GM23338 (cell line): ENCODE results near the gene ZNF333. TPM values are rescaled to one million over a fixed set of nuclear protein-coding genes. Genes with fewer than 3 reads are reported as not detected.

Source experiments
- ATAC-seq: fragments of 200-7000 bp; cut with Tn5 transposase; 3 replicates; pipeline ENCODE4 v1.9.1; 2020
- DNase-seq: peaks from one replicate; pipeline ENCODE4 v3.0.0-alpha.2; 2015; ENCODE audit warnings: low spot score
- H2AFZ ChIP-seq: fragments of 200-600 bp; sonication (generic); 2 replicates; pipeline ENCODE4 v1.8.0; 2016; ENCODE audit warnings: antibody characterized with exemption, mild to moderate bottlenecking, moderate library complexity
- H3F3A ChIP-seq: fragments of 200-600 bp; sonication (generic); replicated peaks from 2 replicates; pipeline ENCODE4 v1.8.0; 2017; ENCODE audit warnings: antibody characterized with exemption, mixed run types, low read depth
- H3K27ac ChIP-seq: fragments of 200-600 bp; sonication (generic); 2 replicates; pipeline ENCODE4 v1.6.1; 2016; ENCODE audit warnings: low read depth
- H3K27me3 ChIP-seq: fragments of 200-600 bp; sonication (generic); 2 replicates; pipeline ENCODE4 v1.8.0; 2016; ENCODE audit warnings: mild to moderate bottlenecking, mixed run types, moderate library complexity; ENCODE audit not compliant: insufficient read depth
- H3K36me3 ChIP-seq: fragments of 200-600 bp; sonication (generic); 2 replicates; pipeline ENCODE4 v1.8.0; 2016; ENCODE audit warnings: mild to moderate bottlenecking; ENCODE audit not compliant: insufficient read depth
- H3K4me1 ChIP-seq: fragments of 200-600 bp; sonication (generic); 2 replicates; pipeline ENCODE4 v1.8.0; 2016; ENCODE audit warnings: mild to moderate bottlenecking, moderate library complexity; ENCODE audit not compliant: insufficient read depth
- H3K4me2 ChIP-seq: fragments of 200-600 bp; sonication (generic); 2 replicates; pipeline ENCODE4 v1.7.1; 2017; ENCODE audit warnings: mixed run types
- H3K4me3 ChIP-seq: fragments of 200-600 bp; sonication (generic); 2 replicates; pipeline ENCODE4 v1.6.1; 2016; ENCODE audit warnings: mixed run types
- H3K79me2 ChIP-seq: fragments of 200-600 bp; sonication (generic); replicated peaks from 2 replicates; pipeline ENCODE4 v1.8.0; 2017; ENCODE audit warnings: mild to moderate bottlenecking; ENCODE audit not compliant: insufficient read depth
- H3K9me2 ChIP-seq: fragments of 200-600 bp; sonication (generic); 2 replicates; pipeline ENCODE4 v1.8.0; 2017; ENCODE audit not compliant: insufficient read depth
- H4K20me1 ChIP-seq: fragments of 200-600 bp; sonication (generic); replicated peaks from 2 replicates; pipeline ENCODE4 v1.8.0; 2017; ENCODE audit warnings: mild to moderate bottlenecking; ENCODE audit not compliant: insufficient read depth
- H3K27ac Mint-ChIP-seq: 2 replicates; pipeline ENCODE4 v1.8.0; 2020; ENCODE audit warnings: inconsistent platforms, mild to moderate bottlenecking, moderate library complexity, mixed read lengths
- H3K27me3 Mint-ChIP-seq: 3 replicates; pipeline ENCODE4 v1.8.0; 2022; ENCODE audit warnings: low read depth, mild to moderate bottlenecking, moderate library complexity, mixed read lengths, inconsistent platforms; ENCODE audit not compliant: insufficient read depth, poor library complexity
- H3K36me3 Mint-ChIP-seq: 3 replicates; pipeline ENCODE4 v1.8.0; 2021; ENCODE audit warnings: low read depth, mild to moderate bottlenecking, inconsistent platforms, moderate library complexity, mixed read lengths
- H3K4me1 Mint-ChIP-seq: 3 replicates; pipeline ENCODE4 v1.8.0; 2020; ENCODE audit warnings: mild to moderate bottlenecking, inconsistent platforms, mixed read lengths
- H3K4me3 Mint-ChIP-seq: 3 replicates; pipeline ENCODE4 v1.8.0; 2021; ENCODE audit warnings: moderate library complexity, mild to moderate bottlenecking, inconsistent platforms, mixed read lengths
- H3K9me3 Mint-ChIP-seq: 3 replicates; pipeline ENCODE4 v1.8.0; 2020; ENCODE audit warnings: moderate library complexity, mild to moderate bottlenecking, inconsistent platforms, mixed read lengths
- EZH2 ChIP-seq: fragments of 200-600 bp; sonication (generic); IDR thresholded peaks from one replicate; pipeline ENCODE4 v1.8.0; 2017; ENCODE audit warnings: antibody characterized with exemption, mild to moderate bottlenecking, low read depth; ENCODE audit not compliant: unreplicated experiment
- EZH2phosphoT487 ChIP-seq: fragments of 200-600 bp; sonication (generic); IDR thresholded peaks from one replicate; pipeline ENCODE4 v1.8.1; 2018; ENCODE audit warnings: antibody characterized with exemption; ENCODE audit not compliant: unreplicated experiment
- JUNB ChIP-seq: IDR thresholded peaks from one replicate; pipeline ENCODE4 v1.6.1; 2016; ENCODE audit warnings: antibody characterized with exemption; ENCODE audit not compliant: unreplicated experiment
- NANOG ChIP-seq: IDR thresholded peaks from 2 replicates; pipeline ENCODE4 v1.6.1; 2016; ENCODE audit warnings: antibody characterized with exemption, borderline replicate concordance
- POLR2AphosphoS5 ChIP-seq: IDR thresholded peaks from 2 replicates; pipeline ENCODE4 v1.6.1; 2016; ENCODE audit warnings: antibody characterized with exemption, low read depth
- STAT1 ChIP-seq: IDR thresholded peaks from one replicate; pipeline ENCODE4 v1.6.1; 2016; ENCODE audit warnings: antibody characterized with exemption; ENCODE audit not compliant: unreplicated experiment
- ZNF114 ChIP-seq: fragments of 250-450 bp; sonication (Bioruptor Pico); IDR thresholded peaks from 2 replicates; pipeline ENCODE4 v1.5.0; 2020; ENCODE audit warnings: mild to moderate bottlenecking, moderate library complexity
- ZNF331 ChIP-seq: fragments of 250-450 bp; sonication (Bioruptor Pico); IDR thresholded peaks from 2 replicates; pipeline ENCODE4 v1.5.0; 2020; ENCODE audit warnings: low read depth, mild to moderate bottlenecking, moderate library complexity
- polyA plus RNA-seq: library from polyadenylated mRNA; unstranded; fragments of >200 nt; fragmentation: Nextera tagmentation; extraction: Ambion mirVana; gene quantifications from 2 replicates; pipeline ENCODE4 v1.2.1, GENCODE V29; 2016
- total RNA-seq: library from RNA; depleted of rRNA; stranded (reverse); fragments of >200 nt; shearing (Covaris generic); gene quantifications from 2 replicates; pipeline ENCODE4 v1.2.3, GENCODE V29; 2014
- TF ChIP-seq, protein P1 (sequence below): IDR thresholded peaks from 2 replicates; pipeline ENCODE4 v1.6.1; 2016; ENCODE audit warnings: antibody characterized with exemption
- TF ChIP-seq, protein P2 (sequence below): IDR thresholded peaks from one replicate; pipeline ENCODE4 v1.6.1; 2018; ENCODE audit warnings: antibody characterized with exemption; ENCODE audit not compliant: unreplicated experiment
- TF ChIP-seq, protein P3 (sequence below), 2 experiments: fragments of 200-600 bp in 1 of 2; sonication (generic) in 1 of 2; conservative IDR thresholded peaks; 2 replicates each; pipeline versions ENCODE4 v1.5.1 to v1.6.1; 2016 to 2017; ENCODE audit warnings: antibody characterized with exemption in 2 of 2, low read depth in 2 of 2, mild to moderate bottlenecking in 2 of 2, moderate library complexity in 1 of 2
- TF ChIP-seq, protein P4 (sequence below): fragments of 250-450 bp; sonication (Bioruptor Pico); IDR thresholded peaks from 2 replicates; pipeline ENCODE4 v1.5.0; 2020; ENCODE audit warnings: mild to moderate bottlenecking, moderate library complexity

Gene ZNF333
- total and polyA plus RNA-seq, 2 experiments from 2014 or later = 7.2 to 21.6 TPM

DNA sequence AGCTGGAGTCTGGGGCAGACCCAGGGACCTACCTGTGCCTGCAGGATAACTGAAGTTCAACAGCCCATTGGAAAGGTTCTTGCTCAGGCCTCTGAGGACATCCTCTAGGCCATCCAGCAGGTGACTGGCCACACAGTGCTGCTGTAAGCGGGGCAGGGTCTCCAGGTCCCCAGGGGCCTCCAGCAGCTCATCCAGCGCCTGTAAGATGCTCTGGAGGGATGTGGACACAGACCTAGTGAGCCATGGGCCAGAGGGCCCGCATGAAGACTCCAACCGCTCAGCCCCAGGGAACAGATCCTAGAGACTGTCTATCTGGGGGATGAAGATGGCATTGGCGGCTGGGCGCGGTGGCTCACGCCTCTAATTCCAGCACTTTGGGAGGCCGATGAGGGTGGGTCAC, 74.6 kb downstream of the ZNF333 start:
- Histone ChIP-seq H3K27ac (no peak overlapping the region), H4K20me1 (no peaks in the 10 kb centered on the region), H3K4me3 (no peak overlapping the region), H3K9me2 (no peaks in the 10 kb centered on the region; the same call in 1 of the 2 replicates), H3K36me3 (no peaks in the 10 kb centered on the region), H3K4me2 (no peak overlapping the region), H3K79me2 (no peaks in the 10 kb centered on the region), H3F3A (no peaks in the 10 kb centered on the region), H2AFZ (no peak overlapping the region), H3K4me1 (peaks cover 8% of the 10 kb centered on the region; the same call in 1 of the 2 replicates), H3K27me3 (no peaks in the 10 kb centered on the region)
- Mint-ChIP-seq H3K36me3 (peaks cover 52% of the 10 kb centered on the region), H3K27me3 (peaks cover 15% of the 10 kb centered on the region), H3K27ac (no peak overlapping the region), H3K9me3 (peaks cover 28% of the 10 kb centered on the region), H3K4me3 (no peak overlapping the region; the same call in 2 of the 3 replicates), H3K4me1 (peaks cover 10% of the 10 kb centered on the region)
- DNase-seq = no peak
- no peak for ATAC-seq
- TF ChIP-seq ZNF114 (no peak), EZH2phosphoT487 (no peak), JUNB (no peak), EZH2 (no peak), POLR2AphosphoS5 (no peak), ZNF331 (CRISPR knock-in tag) (no peak), NANOG (no peak), STAT1 (no peak)
- TF ChIP-seq, protein P1, sequence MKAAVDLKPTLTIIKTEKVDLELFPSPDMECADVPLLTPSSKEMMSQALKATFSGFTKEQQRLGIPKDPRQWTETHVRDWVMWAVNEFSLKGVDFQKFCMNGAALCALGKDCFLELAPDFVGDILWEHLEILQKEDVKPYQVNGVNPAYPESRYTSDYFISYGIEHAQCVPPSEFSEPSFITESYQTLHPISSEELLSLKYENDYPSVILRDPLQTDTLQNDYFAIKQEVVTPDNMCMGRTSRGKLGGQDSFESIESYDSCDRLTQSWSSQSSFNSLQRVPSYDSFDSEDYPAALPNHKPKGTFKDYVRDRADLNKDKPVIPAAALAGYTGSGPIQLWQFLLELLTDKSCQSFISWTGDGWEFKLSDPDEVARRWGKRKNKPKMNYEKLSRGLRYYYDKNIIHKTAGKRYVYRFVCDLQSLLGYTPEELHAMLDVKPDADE = no peak
- TF ChIP-seq, protein P2, sequence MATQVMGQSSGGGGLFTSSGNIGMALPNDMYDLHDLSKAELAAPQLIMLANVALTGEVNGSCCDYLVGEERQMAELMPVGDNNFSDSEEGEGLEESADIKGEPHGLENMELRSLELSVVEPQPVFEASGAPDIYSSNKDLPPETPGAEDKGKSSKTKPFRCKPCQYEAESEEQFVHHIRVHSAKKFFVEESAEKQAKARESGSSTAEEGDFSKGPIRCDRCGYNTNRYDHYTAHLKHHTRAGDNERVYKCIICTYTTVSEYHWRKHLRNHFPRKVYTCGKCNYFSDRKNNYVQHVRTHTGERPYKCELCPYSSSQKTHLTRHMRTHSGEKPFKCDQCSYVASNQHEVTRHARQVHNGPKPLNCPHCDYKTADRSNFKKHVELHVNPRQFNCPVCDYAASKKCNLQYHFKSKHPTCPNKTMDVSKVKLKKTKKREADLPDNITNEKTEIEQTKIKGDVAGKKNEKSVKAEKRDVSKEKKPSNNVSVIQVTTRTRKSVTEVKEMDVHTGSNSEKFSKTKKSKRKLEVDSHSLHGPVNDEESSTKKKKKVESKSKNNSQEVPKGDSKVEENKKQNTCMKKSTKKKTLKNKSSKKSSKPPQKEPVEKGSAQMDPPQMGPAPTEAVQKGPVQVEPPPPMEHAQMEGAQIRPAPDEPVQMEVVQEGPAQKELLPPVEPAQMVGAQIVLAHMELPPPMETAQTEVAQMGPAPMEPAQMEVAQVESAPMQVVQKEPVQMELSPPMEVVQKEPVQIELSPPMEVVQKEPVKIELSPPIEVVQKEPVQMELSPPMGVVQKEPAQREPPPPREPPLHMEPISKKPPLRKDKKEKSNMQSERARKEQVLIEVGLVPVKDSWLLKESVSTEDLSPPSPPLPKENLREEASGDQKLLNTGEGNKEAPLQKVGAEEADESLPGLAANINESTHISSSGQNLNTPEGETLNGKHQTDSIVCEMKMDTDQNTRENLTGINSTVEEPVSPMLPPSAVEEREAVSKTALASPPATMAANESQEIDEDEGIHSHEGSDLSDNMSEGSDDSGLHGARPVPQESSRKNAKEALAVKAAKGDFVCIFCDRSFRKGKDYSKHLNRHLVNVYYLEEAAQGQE = no peak
- TF ChIP-seq, protein P3, sequence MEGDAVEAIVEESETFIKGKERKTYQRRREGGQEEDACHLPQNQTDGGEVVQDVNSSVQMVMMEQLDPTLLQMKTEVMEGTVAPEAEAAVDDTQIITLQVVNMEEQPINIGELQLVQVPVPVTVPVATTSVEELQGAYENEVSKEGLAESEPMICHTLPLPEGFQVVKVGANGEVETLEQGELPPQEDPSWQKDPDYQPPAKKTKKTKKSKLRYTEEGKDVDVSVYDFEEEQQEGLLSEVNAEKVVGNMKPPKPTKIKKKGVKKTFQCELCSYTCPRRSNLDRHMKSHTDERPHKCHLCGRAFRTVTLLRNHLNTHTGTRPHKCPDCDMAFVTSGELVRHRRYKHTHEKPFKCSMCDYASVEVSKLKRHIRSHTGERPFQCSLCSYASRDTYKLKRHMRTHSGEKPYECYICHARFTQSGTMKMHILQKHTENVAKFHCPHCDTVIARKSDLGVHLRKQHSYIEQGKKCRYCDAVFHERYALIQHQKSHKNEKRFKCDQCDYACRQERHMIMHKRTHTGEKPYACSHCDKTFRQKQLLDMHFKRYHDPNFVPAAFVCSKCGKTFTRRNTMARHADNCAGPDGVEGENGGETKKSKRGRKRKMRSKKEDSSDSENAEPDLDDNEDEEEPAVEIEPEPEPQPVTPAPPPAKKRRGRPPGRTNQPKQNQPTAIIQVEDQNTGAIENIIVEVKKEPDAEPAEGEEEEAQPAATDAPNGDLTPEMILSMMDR (conservative IDR thresholded peaks at IDR 0.05; ENCODE audit: low read depth in 2 of 2) = no peak
- TF ChIP-seq, protein P4, sequence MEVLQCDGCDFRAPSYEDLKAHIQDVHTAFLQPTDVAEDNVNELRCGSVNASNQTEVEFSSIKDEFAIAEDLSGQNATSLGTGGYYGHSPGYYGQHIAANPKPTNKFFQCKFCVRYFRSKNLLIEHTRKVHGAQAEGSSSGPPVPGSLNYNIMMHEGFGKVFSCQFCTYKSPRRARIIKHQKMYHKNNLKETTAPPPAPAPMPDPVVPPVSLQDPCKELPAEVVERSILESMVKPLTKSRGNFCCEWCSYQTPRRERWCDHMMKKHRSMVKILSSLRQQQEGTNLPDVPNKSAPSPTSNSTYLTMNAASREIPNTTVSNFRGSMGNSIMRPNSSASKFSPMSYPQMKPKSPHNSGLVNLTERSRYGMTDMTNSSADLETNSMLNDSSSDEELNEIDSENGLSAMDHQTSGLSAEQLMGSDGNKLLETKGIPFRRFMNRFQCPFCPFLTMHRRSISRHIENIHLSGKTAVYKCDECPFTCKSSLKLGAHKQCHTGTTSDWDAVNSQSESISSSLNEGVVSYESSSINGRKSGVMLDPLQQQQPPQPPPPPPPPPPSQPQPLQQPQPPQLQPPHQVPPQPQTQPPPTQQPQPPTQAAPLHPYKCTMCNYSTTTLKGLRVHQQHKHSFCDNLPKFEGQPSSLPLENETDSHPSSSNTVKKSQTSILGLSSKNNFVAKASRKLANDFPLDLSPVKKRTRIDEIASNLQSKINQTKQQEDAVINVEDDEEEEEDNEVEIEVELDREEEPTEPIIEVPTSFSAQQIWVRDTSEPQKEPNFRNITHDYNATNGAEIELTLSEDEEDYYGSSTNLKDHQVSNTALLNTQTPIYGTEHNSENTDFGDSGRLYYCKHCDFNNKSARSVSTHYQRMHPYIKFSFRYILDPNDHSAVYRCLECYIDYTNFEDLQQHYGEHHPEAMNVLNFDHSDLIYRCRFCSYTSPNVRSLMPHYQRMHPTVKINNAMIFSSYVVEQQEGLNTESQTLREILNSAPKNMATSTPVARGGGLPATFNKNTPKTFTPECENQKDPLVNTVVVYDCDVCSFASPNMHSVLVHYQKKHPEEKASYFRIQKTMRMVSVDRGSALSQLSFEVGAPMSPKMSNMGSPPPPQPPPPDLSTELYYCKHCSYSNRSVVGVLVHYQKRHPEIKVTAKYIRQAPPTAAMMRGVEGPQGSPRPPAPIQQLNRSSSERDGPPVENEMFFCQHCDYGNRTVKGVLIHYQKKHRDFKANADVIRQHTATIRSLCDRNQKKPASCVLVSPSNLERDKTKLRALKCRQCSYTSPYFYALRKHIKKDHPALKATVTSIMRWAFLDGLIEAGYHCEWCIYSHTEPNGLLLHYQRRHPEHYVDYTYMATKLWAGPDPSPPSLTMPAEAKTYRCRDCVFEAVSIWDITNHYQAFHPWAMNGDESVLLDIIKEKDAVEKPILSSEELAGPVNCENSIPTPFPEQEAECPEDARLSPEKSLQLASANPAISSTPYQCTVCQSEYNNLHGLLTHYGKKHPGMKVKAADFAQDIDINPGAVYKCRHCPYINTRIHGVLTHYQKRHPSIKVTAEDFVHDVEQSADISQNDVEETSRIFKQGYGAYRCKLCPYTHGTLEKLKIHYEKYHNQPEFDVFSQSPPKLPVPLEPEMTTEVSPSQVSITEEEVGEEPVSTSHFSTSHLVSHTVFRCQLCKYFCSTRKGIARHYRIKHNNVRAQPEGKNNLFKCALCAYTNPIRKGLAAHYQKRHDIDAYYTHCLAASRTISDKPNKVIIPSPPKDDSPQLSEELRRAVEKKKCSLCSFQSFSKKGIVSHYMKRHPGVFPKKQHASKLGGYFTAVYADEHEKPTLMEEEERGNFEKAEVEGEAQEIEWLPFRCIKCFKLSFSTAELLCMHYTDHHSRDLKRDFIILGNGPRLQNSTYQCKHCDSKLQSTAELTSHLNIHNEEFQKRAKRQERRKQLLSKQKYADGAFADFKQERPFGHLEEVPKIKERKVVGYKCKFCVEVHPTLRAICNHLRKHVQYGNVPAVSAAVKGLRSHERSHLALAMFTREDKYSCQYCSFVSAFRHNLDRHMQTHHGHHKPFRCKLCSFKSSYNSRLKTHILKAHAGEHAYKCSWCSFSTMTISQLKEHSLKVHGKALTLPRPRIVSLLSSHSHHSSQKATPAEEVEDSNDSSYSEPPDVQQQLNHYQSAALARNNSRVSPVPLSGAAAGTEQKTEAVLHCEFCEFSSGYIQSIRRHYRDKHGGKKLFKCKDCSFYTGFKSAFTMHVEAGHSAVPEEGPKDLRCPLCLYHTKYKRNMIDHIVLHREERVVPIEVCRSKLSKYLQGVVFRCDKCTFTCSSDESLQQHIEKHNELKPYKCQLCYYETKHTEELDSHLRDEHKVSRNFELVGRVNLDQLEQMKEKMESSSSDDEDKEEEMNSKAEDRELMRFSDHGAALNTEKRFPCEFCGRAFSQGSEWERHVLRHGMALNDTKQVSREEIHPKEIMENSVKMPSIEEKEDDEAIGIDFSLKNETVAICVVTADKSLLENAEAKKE (CRISPR knock-in tag) = no peak
